GM12878 (cell line): Measurements from ENCODE around the gene ADPRHL1. TPM values are rescaled to one million over a fixed set of nuclear protein-coding genes. Genes with fewer than 3 reads are reported as not detected.

Source experiments
- ATAC-seq: fragments of 200-7000 bp; cut with Tn5 transposase; 3 replicates; pipeline ENCODE4 v1.9.1; 2020; ENCODE audit warnings: mild to moderate bottlenecking, moderate library complexity
- BruUV-seq: library from RNA; stranded (reverse); fragments of 400-500 nt; replicated peaks from 2 replicates; lab custom pipeline; 2021; lab: Mats Ljungman, UMichigan
- CTCF ChIA-PET: fragments of 300-600 bp; sonication (Branson Sonifier 250); formaldehyde crosslinking; extraction: SDS; loops from one replicate; lab custom pipeline; 2021; ENCODE audit warnings: inconsistent platforms; lab: Yijun Ruan, JAX
- POLR2A ChIA-PET: fragments of 350-600 bp; formaldehyde crosslinking; extraction: SDS; loops from one replicate; lab custom pipeline; 2021; ENCODE audit warnings: inconsistent platforms; lab: Charles Lee
- RAD21 ChIA-PET: fragments of 300-600 bp; sonication (Branson Sonifier 250); formaldehyde crosslinking; loops from one replicate; lab custom pipeline; 2023; ENCODE audit warnings: antibody characterized with exemption; ENCODE audit not compliant: unreplicated experiment; lab: Charles Lee
- SMC1A ChIA-PET: fragments of 300-600 bp; sonication (Branson Sonifier 250); formaldehyde crosslinking; loops from one replicate; lab custom pipeline; 2023; ENCODE audit not compliant: unreplicated experiment, uncharacterized antibody; lab: Charles Lee
- DNase-seq: peaks from one replicate; pipeline ENCODE4 v3.0.0-alpha.2; 2011; ENCODE audit warnings: low read depth, low spot score
- FAIRE-seq: peaks from 3 replicates; lab custom pipeline; 2011; peaks lifted over from hg19 to GRCh38; lab: Jason Lieb, UNC
- H2AFZ ChIP-seq: 2 replicates; pipeline ENCODE4 v1.6.0; 2011; ENCODE audit warnings: low read depth, low read length, control low read depth; ENCODE audit not compliant: control insufficient read depth
- H3K27ac ChIP-seq: 2 replicates; pipeline ENCODE4 v1.5.1; 2011; ENCODE audit warnings: control low read depth; ENCODE audit not compliant: control insufficient read depth, insufficient read depth
- H3K27me3 ChIP-seq, 2 experiments: replicated peaks in 1 of 2; 2 replicates each; pipeline versions ENCODE4 v1.6.0 to v1.6.1; 2011; ENCODE audit warnings: low read length in 1 of 2; ENCODE audit not compliant: control insufficient read depth in 2 of 2, insufficient read depth in 2 of 2
- H3K36me3 ChIP-seq, 2 experiments: 2 replicates each; pipeline ENCODE4 v1.5.1; 2011; ENCODE audit warnings: low read length in 1 of 2; ENCODE audit not compliant: control insufficient read depth in 2 of 2, insufficient read depth in 2 of 2
- H3K4me1 ChIP-seq: 2 replicates; pipeline ENCODE4 v1.6.1; 2011; ENCODE audit warnings: mild to moderate bottlenecking, low read length, moderate library complexity, mixed read lengths; ENCODE audit not compliant: control insufficient read depth, insufficient read depth
- H3K4me2 ChIP-seq: 2 replicates; pipeline ENCODE4 v1.6.0; 2011; ENCODE audit warnings: control low read depth; ENCODE audit not compliant: control insufficient read depth, insufficient read depth
- H3K4me3 ChIP-seq: fragments of 200-600 bp; sonication (generic); 2 replicates; pipeline ENCODE4 v1.5.1; 2016
- H3K79me2 ChIP-seq: 2 replicates; pipeline ENCODE4 v1.6.0; 2011; ENCODE audit warnings: low read length; ENCODE audit not compliant: control insufficient read depth, insufficient read depth
- H3K9ac ChIP-seq: 2 replicates; pipeline ENCODE4 v1.8.0; 2011; ENCODE audit warnings: low read length, control low read depth, mixed read lengths; ENCODE audit not compliant: control insufficient read depth, insufficient read depth
- H3K9me3 ChIP-seq: replicated peaks from 3 replicates; pipeline ENCODE4 v1.5.1; 2011; ENCODE audit warnings: mild to moderate bottlenecking, low read length; ENCODE audit not compliant: control insufficient read depth, insufficient read depth
- H4K20me1 ChIP-seq: 2 replicates; pipeline ENCODE4 v1.6.0; 2011; ENCODE audit not compliant: control insufficient read depth, insufficient read depth
- BCL11A ChIP-seq: IDR thresholded peaks from 2 replicates; pipeline ENCODE4 v1.6.1; 2011; ENCODE audit warnings: low read depth, low read length
- FOXK2 ChIP-seq: fragments of 450-650 bp; IDR thresholded peaks from 2 replicates; pipeline ENCODE4 v1.6.1; 2017; ENCODE audit warnings: mild to moderate bottlenecking, moderate library complexity
- IKZF2 ChIP-seq, 2 experiments: fragments of 450-650 bp; IDR thresholded peaks; 2 replicates each; pipeline ENCODE4 v1.6.1; 2017; ENCODE audit warnings: mild to moderate bottlenecking in 2 of 2, moderate library complexity in 2 of 2
- JUND ChIP-seq: IDR thresholded peaks from 2 replicates; pipeline ENCODE4 v1.6.1; 2012; ENCODE audit warnings: low read depth, mild to moderate bottlenecking, low read length, improper control_type of control experiment, moderate library complexity
- MXI1 ChIP-seq: fragments of 150-350 bp; IDR thresholded peaks from 2 replicates; pipeline ENCODE4 v1.6.1; 2011; ENCODE audit warnings: low read depth, mild to moderate bottlenecking, inconsistent platforms, low read length, improper control_type of control experiment
- RB1 ChIP-seq: fragments of 450-650 bp; formaldehyde crosslinking; IDR thresholded peaks from 2 replicates; pipeline ENCODE4 v1.6.1; 2017; ENCODE audit warnings: mild to moderate bottlenecking, borderline replicate concordance
- ZNF217 ChIP-seq: fragments of 450-650 bp; IDR thresholded peaks from 2 replicates; pipeline ENCODE4 v1.6.1; 2017; ENCODE audit warnings: antibody characterized with exemption, mild to moderate bottlenecking
- ZZZ3 ChIP-seq: IDR thresholded peaks from 2 replicates; pipeline ENCODE4 v1.6.1; 2011; ENCODE audit warnings: low read depth; ENCODE audit not compliant: control insufficient read depth, insufficient read length
- WGBS: methylation state at CpG from one replicate; pipeline ENCODE4 v1.1.6; 2016; ENCODE audit warnings: low lambda C conversion rate; ENCODE audit not compliant: insufficient replicate concordance, insufficient coverage; ENCODE audit errors: missing lambda C conversion rate; 5-methylcytosine and 5-hydroxymethylcytosine counted together
- in situ Hi-C: fragments of 300-500 bp; cut with MboI; formaldehyde crosslinking; loops from 9 replicates; pipeline ENCODE4 v1.14.3; 2018; ENCODE audit warnings: mixed read lengths
- intact Hi-C: fragments of 100-400 bp; cut with micrococcal nuclease; formaldehyde crosslinking; loops from one replicate; pipeline ENCODE4 v1.14.2; 2022; ENCODE audit not compliant: unreplicated experiment
- polyA plus RNA-seq, 11 experiments: library from polyadenylated mRNA; depleted of rRNA in 4 of 11; unstranded in 6 of 11; stranded (reverse) in 5 of 11; fragments of >200 nt; fragmentation: Nextera tagmentation in 4 of 11; fragmentation: Illumina TruSeq in 1 of 11; extraction: Ambion mirVana in 4 of 11; extraction: Trizol in 1 of 11; gene quantifications; 1 replicate in 1 of 11; 2 replicates in 10 of 11; pipeline versions ENCODE4 v1.2.1 to v1.2.3, GENCODE V29; 2011 to 2016; ENCODE audit warnings: inconsistent platforms in 2 of 11, missing spikeins in 2 of 11, low read depth in 1 of 11
- total RNA-seq, 4 experiments: library from RNA; depleted of rRNA in 3 of 4; stranded (reverse); fragments of >200 nt in 3 of 4; fragmentation: Illumina TruSeq in 1 of 4; extraction: Trizol in 1 of 4; gene quantifications; 2 replicates each; pipeline versions ENCODE4 v1.2.1 to v1.2.3, GENCODE V29; 2013 to 2021

Gene ADPRHL1
- total and polyA plus RNA-seq, 10 of the 15 experiments (the other 5 are each of a cell fraction or from before 2014, with no cell fraction given), result 0.05 to 1.9 (median 1.0) TPM

DNA sequence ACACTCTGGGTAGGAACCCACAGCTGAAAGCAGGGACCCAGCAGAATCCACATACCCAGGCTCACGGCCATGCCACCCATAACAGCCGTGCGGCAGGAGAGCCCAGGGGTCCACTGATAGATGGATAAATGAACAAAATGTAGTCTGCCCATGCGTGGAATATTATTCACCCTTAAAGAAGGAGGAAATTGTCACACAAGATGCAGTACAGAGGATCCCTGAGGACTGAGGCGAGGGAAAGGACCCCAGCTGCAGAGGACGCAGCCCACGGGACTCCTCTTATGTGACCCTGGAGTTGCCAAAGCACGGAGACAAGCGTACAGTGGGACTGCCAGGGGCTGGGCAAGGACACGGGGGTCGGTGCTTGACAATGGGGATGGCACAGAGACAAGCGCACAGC is 100.0 kb downstream of the ADPRHL1 start:
- TF ChIP-seq FOXK2, result no peak
- RAD21 ChIA-PET, result no interaction called here
- in situ Hi-C loops, result no loop called here
- Histone ChIP-seq H3K79me2 (no peaks in the 10 kb centered on the region), H3K4me1 (no peaks in the 10 kb centered on the region), H3K4me3 (no peak overlapping the region), H2AFZ (no peak overlapping the region), H3K9me3 (no peaks in the 10 kb centered on the region), H3K36me3 (no peaks in the 10 kb centered on the region), H3K27me3 (no peaks in the 10 kb centered on the region), H3K27ac (no peak overlapping the region), H4K20me1 (no peaks in the 10 kb centered on the region), H3K9ac (no peak overlapping the region), H3K4me2 (no peak overlapping the region)
- BruUV-seq, result no TSS peak
- ATAC-seq (no peak), FAIRE-seq (no peak), DNase-seq (no peak)
- intact Hi-C loops, result no loop called here
- WGBS, result 39% methylated on average over 12 of the region's 12 CpGs
- POLR2A ChIA-PET, result no interaction called here
- SMC1A ChIA-PET, result no interaction called here
- CTCF ChIA-PET, result no interaction called here

DNA sequence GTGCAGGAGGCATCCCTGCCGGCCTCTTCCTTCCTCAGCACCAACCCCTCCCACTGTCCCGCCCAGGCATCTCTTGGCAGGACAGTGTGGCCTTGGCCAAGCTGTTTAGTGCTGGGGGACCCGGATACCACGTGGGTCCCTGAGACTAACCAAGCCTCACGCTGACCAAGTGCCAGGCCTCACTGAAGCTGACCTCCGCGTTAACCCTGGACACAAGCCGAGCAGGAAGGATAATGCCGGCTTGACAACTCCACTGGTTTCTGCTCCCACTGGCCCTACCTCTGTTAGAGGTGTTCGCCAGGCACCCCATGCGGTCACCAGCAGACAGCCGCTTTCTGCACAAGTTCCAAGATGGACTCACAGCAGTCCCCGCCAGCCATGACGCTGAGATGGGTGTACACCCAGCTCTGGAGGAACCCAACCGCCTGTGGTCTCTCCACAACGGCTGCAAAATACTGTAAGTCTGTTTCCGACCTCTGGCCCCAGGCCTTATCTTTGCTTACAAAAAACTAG is 101.7 kb downstream of the ADPRHL1 start:
- Histone ChIP-seq H2AFZ (no peak overlapping the region), H3K4me2 (no peak overlapping the region), H3K9me3 (no peaks in the 10 kb centered on the region; the same call in 2 of the 3 replicates), H3K36me3 (no peaks in the 10 kb centered on the region), H4K20me1 (no peaks in the 10 kb centered on the region), H3K27me3 (no peaks in the 10 kb centered on the region), H3K9ac (no peak overlapping the region), H3K79me2 (no peaks in the 10 kb centered on the region), H3K27ac (no peak overlapping the region), H3K4me1 (no peaks in the 10 kb centered on the region), H3K4me3 (no peak overlapping the region)
- RAD21 ChIA-PET, result no interaction called here
- SMC1A ChIA-PET, result interaction anchor here (0.5 kb wide), 1 partner anchor 27 kb away, joined by 3 read pairs; no protein-coding TSS in a partner anchor
- 37% methylated on average over 17 of the region's 17 CpGs for WGBS
- CTCF ChIA-PET, result no interaction called here
- no TSS peak for BruUV-seq
- no peak for ATAC-seq
- in situ Hi-C loops, result no loop called here
- POLR2A ChIA-PET, result no interaction called here
- intact Hi-C loops, result no loop called here
- no peak for DNase-seq
- FAIRE-seq, result no peak
- TF ChIP-seq RB1 (no peak), JUND (no peak), ZNF217 (no peak), IKZF2 (IDR thresholded peaks at IDR 0.05) (no peak), MXI1 (no peak), BCL11A (no peak), ZZZ3 (no peak)
